ENCODE measurements around the gene KIAA1755. TPM values are rescaled to one million over a fixed set of nuclear protein-coding genes. Genes with fewer than 3 reads are reported as not detected.
"Not testable (repeated sequence)": the region's sequence is repeated elsewhere in the genome, so short reads cannot be mapped to it uniquely, and the experiment has no call there.

The KIAA1755 gene
- total RNA-seq, 3 donors from 2014 or later = not detected

DNA sequence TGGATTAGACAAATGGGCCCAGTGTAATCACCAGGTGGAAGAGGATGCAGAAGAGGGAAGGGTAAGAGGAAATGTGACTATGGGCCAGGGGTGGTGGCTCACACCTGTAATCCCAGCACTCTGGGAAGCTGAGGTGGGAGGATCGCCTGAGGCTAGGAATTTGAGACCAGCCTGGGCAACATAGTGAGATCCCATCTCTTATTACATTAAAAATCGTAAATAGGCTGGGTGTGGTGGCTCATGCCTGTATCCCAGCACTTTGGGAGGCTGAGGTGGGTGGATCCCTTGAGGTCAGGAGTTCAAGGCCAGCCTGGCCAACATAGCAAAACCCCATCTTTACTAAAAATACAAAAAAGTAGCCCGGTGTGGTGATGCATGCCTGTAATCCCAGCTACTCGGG lies 12.8 kb downstream of the KIAA1755 start:
- DNase-seq; H3K4me1 Mint-ChIP-seq (ENCODE audit: low read depth); H3K27me3 Mint-ChIP-seq (ENCODE audit: low read depth); H3K36me3 Mint-ChIP-seq (ENCODE audit: insufficient read depth); H3K9me3 Mint-ChIP-seq; H3K4me3 Mint-ChIP-seq; ATAC-seq: not testable (repeated sequence)

DNA sequence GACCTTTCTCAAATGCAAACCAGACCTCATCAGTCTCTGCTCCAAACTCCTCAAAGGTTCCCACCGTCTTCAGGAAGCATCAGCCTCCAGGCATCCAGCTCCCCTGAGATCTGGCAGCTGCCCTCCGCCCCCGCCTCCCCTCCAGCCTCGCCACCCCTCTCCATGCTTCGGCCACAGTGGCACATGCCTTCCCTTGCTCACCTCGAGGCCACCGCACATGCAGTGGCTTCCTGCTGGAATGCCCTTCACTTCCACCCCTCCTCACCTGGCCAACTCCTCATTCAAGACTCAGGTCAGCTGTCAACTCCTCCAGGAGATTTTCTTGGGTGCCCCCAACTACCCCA lies 13.4 kb downstream of the KIAA1755 start:
- Mint-ChIP-seq H3K4me1 (ENCODE audit: low read depth) (no peaks in the 10 kb centered on the region), H3K36me3 (ENCODE audit: insufficient read depth) (no peaks in the 10 kb centered on the region), H3K9me3 (peaks cover 12% of the 10 kb centered on the region), H3K4me3 (no peak overlapping the region), H3K27me3 (ENCODE audit: low read depth) (peaks cover 8% of the 10 kb centered on the region)
- DNase-seq (no peak), ATAC-seq (no peak)

DNA sequence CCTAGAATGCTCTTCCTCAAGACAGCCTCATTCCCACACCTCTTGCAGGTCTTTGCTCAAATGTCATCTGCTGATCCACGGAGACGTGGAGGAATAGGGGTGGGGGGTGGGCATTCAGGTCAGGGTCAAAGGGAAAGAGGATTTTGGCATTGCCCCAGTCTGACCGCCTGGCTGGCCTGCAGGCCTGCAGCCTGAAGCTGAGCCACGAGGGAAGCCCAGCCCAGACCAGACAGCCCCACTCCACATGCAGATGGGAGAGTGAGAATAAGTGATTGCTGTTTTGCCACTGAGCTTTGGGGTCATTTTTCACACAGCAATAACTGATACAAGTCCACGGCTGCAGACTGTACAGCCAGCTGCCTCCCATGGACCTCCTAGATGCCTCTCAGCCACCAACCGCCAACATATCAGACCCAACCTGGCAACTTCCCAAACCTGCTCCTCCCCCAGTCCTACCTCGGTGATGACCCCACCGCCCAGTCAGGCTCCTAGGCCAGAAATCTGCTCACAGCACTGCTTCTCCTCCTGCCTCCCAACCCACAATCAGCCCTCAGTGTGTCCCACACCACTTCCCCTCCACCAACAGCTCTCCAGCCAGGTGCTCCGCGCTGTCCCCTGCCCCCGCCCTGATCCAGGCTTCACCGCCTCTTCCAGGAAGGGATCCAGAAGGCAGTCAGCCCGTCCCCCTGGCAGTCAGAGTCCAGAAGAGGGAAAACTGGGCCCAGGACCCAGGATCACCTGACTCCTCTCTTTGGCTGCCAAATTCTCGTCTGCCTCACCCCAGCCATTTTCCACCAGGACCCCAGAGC lies 14.0 kb downstream of the KIAA1755 start:
- Mint-ChIP-seq H3K36me3 (ENCODE audit: insufficient read depth) (no peaks in the 10 kb centered on the region), H3K4me3 (no peak overlapping the region), H3K9me3 (peaks cover 18% of the 10 kb centered on the region), H3K4me1 (ENCODE audit: low read depth) (no peaks in the 10 kb centered on the region), H3K27me3 (ENCODE audit: low read depth) (peaks cover 8% of the 10 kb centered on the region)
- ATAC-seq (no peak), DNase-seq (no peak)

- ATAC-seq (no peak), DNase-seq (no peak)
- no peak overlapping the region for H3K4me3 Mint-ChIP-seq
- no peaks in the 10 kb centered on the region for H3K4me1 Mint-ChIP-seq (ENCODE audit: low read depth)
- no peaks in the 10 kb centered on the region for H3K36me3 Mint-ChIP-seq (ENCODE audit: insufficient read depth)
- H3K27me3 Mint-ChIP-seq (ENCODE audit: low read depth) = peaks cover 8% of the 10 kb centered on the region
- peaks cover 20% of the 10 kb centered on the region for H3K9me3 Mint-ChIP-seq
Observed at GRCh38 chr20:38245753-38246152, 14.8 kb downstream of the KIAA1755 start.

DNA sequence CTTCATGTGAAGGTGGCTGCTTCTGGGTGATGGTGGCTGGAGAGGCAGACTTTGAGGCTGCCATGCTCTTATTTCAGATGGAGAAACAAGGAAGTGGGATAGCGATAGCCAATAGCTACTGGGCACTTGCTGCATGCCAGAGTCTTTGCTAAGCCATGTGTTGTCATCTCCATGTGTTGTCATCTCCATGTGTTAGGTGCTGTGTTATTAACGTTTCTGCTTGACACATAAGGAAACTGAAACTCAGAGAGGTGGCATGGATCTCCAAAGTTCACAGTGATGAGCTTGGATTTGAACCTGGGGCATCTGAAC lies 16.9 kb downstream of the KIAA1755 start:
- H3K4me1 Mint-ChIP-seq (ENCODE audit: low read depth) = no peaks in the 10 kb centered on the region
- ATAC-seq (no peak), DNase-seq (no peak)
- H3K4me3 Mint-ChIP-seq = no peak overlapping the region
- H3K36me3 Mint-ChIP-seq (ENCODE audit: insufficient read depth) = no peaks in the 10 kb centered on the region
- H3K27me3 Mint-ChIP-seq (ENCODE audit: low read depth) = peaks cover 16% of the 10 kb centered on the region
- H3K9me3 Mint-ChIP-seq = peaks cover 25% of the 10 kb centered on the region

GRCh38 chr20:38242848-38243708 lies 17.5 kb downstream of the KIAA1755 start:
- H3K36me3 Mint-ChIP-seq (ENCODE audit: insufficient read depth) = no peaks in the 10 kb centered on the region
- no peak for DNase-seq
- peaks cover 25% of the 10 kb centered on the region for H3K9me3 Mint-ChIP-seq
- no peak for ATAC-seq
- H3K4me1 Mint-ChIP-seq (ENCODE audit: low read depth) = no peaks in the 10 kb centered on the region
- no peak overlapping the region for H3K4me3 Mint-ChIP-seq
- H3K27me3 Mint-ChIP-seq (ENCODE audit: low read depth) = peaks cover 19% of the 10 kb centered on the region

GRCh38 chr20:38241201-38241600 lies 19.3 kb downstream of the KIAA1755 start:
- DNase-seq (no peak), ATAC-seq (no peak)
- no peak overlapping the region for H3K4me3 Mint-ChIP-seq
- H3K27me3 Mint-ChIP-seq (ENCODE audit: low read depth) = peaks cover 13% of the 10 kb centered on the region
- H3K4me1 Mint-ChIP-seq (ENCODE audit: low read depth) = no peaks in the 10 kb centered on the region
- H3K9me3 Mint-ChIP-seq = peaks cover 25% of the 10 kb centered on the region
- no peaks in the 10 kb centered on the region for H3K36me3 Mint-ChIP-seq (ENCODE audit: insufficient read depth)

GRCh38 chr20:38239441-38239840 lies 21.1 kb downstream of the KIAA1755 start:
- H3K9me3 Mint-ChIP-seq = peaks cover 25% of the 10 kb centered on the region
- H3K36me3 Mint-ChIP-seq (ENCODE audit: insufficient read depth) = no peaks in the 10 kb centered on the region
- H3K27me3 Mint-ChIP-seq (ENCODE audit: low read depth) = peaks cover 13% of the 10 kb centered on the region
- no peak overlapping the region for H3K4me3 Mint-ChIP-seq
- H3K4me1 Mint-ChIP-seq (ENCODE audit: low read depth) = no peaks in the 10 kb centered on the region
- no peak for DNase-seq
- no peak for ATAC-seq

DNA sequence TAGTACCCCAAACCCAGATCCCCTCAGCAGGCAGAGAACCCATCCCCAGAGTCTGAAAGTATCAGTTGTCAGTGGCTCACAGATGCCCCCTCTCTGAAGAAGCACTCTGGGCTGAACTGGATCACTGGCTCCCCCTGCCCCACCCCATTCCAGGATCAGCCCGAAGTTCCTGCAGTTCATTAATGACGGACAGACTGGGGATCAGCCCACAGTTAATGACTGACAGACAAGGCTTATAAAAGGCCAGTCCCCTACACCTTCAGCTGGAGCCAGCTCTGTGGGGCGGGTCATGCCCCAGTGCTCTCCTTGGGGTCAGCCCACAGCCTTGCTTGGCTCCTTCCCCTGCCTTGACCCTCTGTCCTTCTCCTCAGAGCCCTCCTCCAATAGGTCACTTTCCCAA lies 21.7 kb downstream of the KIAA1755 start:
- no peak for ATAC-seq
- no peak overlapping the region for H3K4me3 Mint-ChIP-seq
- no peak for DNase-seq
- no peaks in the 10 kb centered on the region for H3K4me1 Mint-ChIP-seq (ENCODE audit: low read depth)
- peaks cover 13% of the 10 kb centered on the region for H3K27me3 Mint-ChIP-seq (ENCODE audit: low read depth)
- H3K36me3 Mint-ChIP-seq (ENCODE audit: insufficient read depth) = no peaks in the 10 kb centered on the region
- H3K9me3 Mint-ChIP-seq = peaks cover 25% of the 10 kb centered on the region

DNA sequence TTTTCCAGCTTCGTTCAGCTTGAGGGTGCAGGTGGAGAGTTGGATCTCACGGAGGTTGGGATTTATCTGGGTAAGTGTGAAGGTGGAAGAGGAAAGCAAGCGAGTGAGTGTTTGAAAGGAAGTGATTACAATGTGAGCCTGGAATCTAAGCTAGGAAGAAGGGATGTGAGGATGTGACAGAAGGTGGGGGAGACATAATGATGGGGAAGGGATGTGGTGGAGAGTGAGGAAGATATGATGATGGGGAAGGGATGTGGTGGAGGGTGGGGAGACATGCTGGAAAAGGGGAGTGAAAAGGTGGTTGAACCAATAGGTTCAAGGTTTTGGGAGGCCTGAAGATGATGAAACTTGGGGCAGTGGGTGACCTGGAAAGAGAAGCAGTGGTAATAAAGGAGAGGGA lies 23.2 kb downstream of the KIAA1755 start:
- no peak for ATAC-seq
- DNase-seq = no peak
- peaks cover 15% of the 10 kb centered on the region for H3K9me3 Mint-ChIP-seq
- peaks cover 13% of the 10 kb centered on the region for H3K27me3 Mint-ChIP-seq (ENCODE audit: low read depth)
- H3K4me1 Mint-ChIP-seq (ENCODE audit: low read depth) = no peaks in the 10 kb centered on the region
- H3K4me3 Mint-ChIP-seq = no peak overlapping the region
- H3K36me3 Mint-ChIP-seq (ENCODE audit: insufficient read depth) = no peaks in the 10 kb centered on the region

DNA sequence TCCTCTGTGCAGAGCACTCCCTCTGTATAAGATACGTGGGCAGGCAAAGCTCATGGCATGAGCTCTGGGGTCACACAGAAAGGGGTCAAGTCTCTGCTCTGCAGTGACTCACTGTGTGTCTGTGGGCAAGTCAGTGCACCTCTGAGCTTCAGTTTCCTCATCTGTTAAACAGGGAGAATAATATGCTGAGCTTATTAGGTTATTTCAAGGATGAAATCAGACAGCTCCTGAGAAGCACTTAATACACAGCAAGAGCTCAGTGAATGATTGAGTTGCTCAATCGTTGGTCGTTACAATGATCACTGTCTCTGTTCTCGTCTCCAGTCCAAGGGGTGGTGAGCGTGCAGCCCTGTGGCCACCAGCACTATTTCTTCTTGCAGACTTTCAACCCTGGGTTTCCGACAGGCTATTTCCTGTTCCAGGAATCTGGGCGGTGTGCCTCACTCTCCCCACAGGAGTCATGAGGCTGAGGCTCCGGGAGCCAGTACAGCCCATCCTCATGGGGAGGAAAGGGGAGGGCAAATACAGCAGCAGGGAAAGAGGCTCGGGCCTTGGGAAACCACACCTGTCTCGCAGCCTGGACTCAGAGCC lies 28.9 kb downstream of the KIAA1755 start:
- Mint-ChIP-seq H3K4me1 (ENCODE audit: low read depth) (no peaks in the 10 kb centered on the region), H3K4me3 (no peak overlapping the region), H3K9me3 (no peaks in the 10 kb centered on the region), H3K27me3 (ENCODE audit: low read depth) (peaks cover 16% of the 10 kb centered on the region), H3K36me3 (ENCODE audit: insufficient read depth) (no peaks in the 10 kb centered on the region)
- ATAC-seq = no peak
- DNase-seq = no peak

- DNase-seq = no peak
- H3K4me3 Mint-ChIP-seq = no peak overlapping the region
- no peak for ATAC-seq
- no peaks in the 10 kb centered on the region for H3K4me1 Mint-ChIP-seq (ENCODE audit: low read depth)
- H3K9me3 Mint-ChIP-seq = no peaks in the 10 kb centered on the region
- no peaks in the 10 kb centered on the region for H3K36me3 Mint-ChIP-seq (ENCODE audit: insufficient read depth)
- H3K27me3 Mint-ChIP-seq (ENCODE audit: low read depth) = peaks cover 16% of the 10 kb centered on the region
Observed at GRCh38 chr20:38230957-38231526, 29.5 kb downstream of the KIAA1755 start.

- H3K27me3 Mint-ChIP-seq (ENCODE audit: low read depth) = peaks cover 16% of the 10 kb centered on the region
- DNase-seq (no peak), ATAC-seq (no peak)
- no peaks in the 10 kb centered on the region for H3K4me1 Mint-ChIP-seq (ENCODE audit: low read depth)
- H3K4me3 Mint-ChIP-seq = no peak overlapping the region
- no peaks in the 10 kb centered on the region for H3K9me3 Mint-ChIP-seq
- no peaks in the 10 kb centered on the region for H3K36me3 Mint-ChIP-seq (ENCODE audit: insufficient read depth)
Observed at GRCh38 chr20:38230253-38230551, 30.3 kb downstream of the KIAA1755 start.

DNA sequence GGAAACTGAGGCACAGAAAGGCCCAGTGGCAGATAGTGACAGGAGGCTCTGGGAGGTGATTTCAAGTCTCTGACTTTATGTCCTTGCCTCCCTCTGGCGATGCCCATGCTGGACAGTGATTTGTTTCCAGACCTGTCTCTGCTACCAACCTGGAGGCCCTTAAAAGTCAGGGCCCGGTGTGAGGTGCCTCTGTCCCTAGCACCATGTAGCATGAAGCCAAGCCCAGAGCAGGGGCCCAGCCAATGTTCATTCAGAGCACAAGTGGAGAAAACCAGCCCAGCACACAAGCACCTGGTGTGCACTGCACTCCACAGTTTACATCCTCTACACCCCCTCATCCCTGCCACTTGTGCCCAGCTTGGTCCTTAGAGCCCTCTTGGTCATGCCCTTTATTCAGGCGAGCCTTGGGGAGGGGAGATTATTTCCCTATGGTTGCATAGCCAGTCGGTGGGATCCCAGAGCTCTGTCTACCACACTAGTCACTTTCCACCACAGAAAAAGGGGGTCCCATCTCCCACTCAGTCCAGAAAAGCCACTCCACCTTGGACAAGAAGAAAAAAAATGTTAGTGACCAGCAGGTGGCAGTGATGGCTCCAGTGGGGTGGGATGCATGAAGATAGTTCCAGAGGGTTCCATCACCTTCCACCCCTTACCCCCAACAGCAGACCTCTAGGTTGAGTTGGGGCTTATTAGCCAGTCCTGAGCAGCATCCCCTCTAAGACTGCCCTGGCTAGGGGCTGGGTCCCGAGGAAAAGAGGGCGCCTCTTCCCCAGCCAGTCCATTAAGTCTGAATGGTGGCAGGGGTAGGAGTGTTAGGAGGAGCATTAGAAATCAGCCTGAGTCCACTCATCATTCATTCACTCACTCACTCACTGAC lies 30.9 kb downstream of the KIAA1755 start:
- Mint-ChIP-seq H3K9me3 (no peaks in the 10 kb centered on the region), H3K4me1 (ENCODE audit: low read depth) (no peaks in the 10 kb centered on the region), H3K27me3 (ENCODE audit: low read depth) (peaks cover 16% of the 10 kb centered on the region), H3K36me3 (ENCODE audit: insufficient read depth) (no peaks in the 10 kb centered on the region), H3K4me3 (no peak overlapping the region)
- DNase-seq = no peak
- ATAC-seq = no peak

All from activated T-cell treated with anti-CD3 and anti-CD28 coated beads, Interleukin-2, amount 50 U/mL, for 4 hours (primary cell).